K562 (cell line): Measurements from ENCODE around the gene APC. TPM values are rescaled to one million over a fixed set of nuclear protein-coding genes. Genes with fewer than 3 reads are reported as not detected.

ENCODE experiments used
- BDP1 ChIP-seq: IDR thresholded peaks from 3 replicates; pipeline ENCODE4 v1.6.1; 2011; ENCODE audit not compliant: insufficient read length, insufficient read depth
- E4F1 ChIP-seq: fragments of 250-450 bp; sonication (Bioruptor Pico); IDR thresholded peaks from 2 replicates; pipeline ENCODE4 v1.5.0; 2021; ENCODE audit warnings: mild to moderate bottlenecking, borderline replicate concordance
- ETS1 ChIP-seq: conservative IDR thresholded peaks from 2 replicates; pipeline ENCODE4 v1.6.1; 2011; ENCODE audit warnings: low read depth, mild to moderate bottlenecking, low read length; ENCODE audit not compliant: control insufficient read depth
- FOSL1 ChIP-seq: fragments of 200-800 bp; sonication (Bioruptor generic); conservative IDR thresholded peaks from 2 replicates; pipeline ENCODE4 v1.6.1; 2016; ENCODE audit warnings: missing genetic modification characterization, missing compliant biosample characterization
- GTF2B ChIP-seq: IDR thresholded peaks from 2 replicates; pipeline ENCODE4 v1.6.1; 2011; ENCODE audit not compliant: insufficient read length; ENCODE audit errors: extremely low read depth
- HCFC1 ChIP-seq: IDR thresholded peaks from 2 replicates; pipeline ENCODE4 v1.6.1; 2012; ENCODE audit warnings: low read depth, low read length, improper control_type of control experiment
- KLF1 ChIP-seq: fragments of 450-650 bp; IDR thresholded peaks from 2 replicates; pipeline ENCODE4 v1.6.1; 2016; ENCODE audit warnings: missing genetic modification characterization, missing compliant biosample characterization
- MEF2A ChIP-seq: IDR thresholded peaks from 2 replicates; pipeline ENCODE4 v1.6.1; 2011; ENCODE audit warnings: low read depth, mild to moderate bottlenecking, low read length, moderate library complexity; ENCODE audit not compliant: control insufficient read depth
- NFATC3 ChIP-seq: fragments of 450-650 bp; IDR thresholded peaks from 2 replicates; pipeline ENCODE4 v1.6.1; 2017; ENCODE audit warnings: mild to moderate bottlenecking
- RBBP5 ChIP-seq: fragments of 200-600 bp; sonication (generic); IDR thresholded peaks from 2 replicates; pipeline ENCODE4 v1.6.1; 2012; ENCODE audit warnings: borderline replicate concordance, mild to moderate bottlenecking, low read length, control low read depth, inconsistent platforms; ENCODE audit not compliant: insufficient read depth, poor library complexity, severe bottlenecking
- SIN3A ChIP-seq, 2 experiments: fragments of 150-350 bp in 1 of 2; IDR thresholded peaks; 2 replicates each; pipeline ENCODE4 v1.6.1; 2011 to 2016; ENCODE audit warnings: borderline replicate concordance in 2 of 2, low read depth in 2 of 2, low read length in 2 of 2, mild to moderate bottlenecking in 2 of 2, moderate library complexity in 2 of 2; ENCODE audit not compliant: control insufficient read depth in 1 of 2
- TFAM ChIP-seq: fragments of 250-450 bp; sonication (Bioruptor Pico); conservative IDR thresholded peaks from 2 replicates; pipeline ENCODE4 v1.5.0; 2021; ENCODE audit warnings: mild to moderate bottlenecking, moderate library complexity
- THAP7 ChIP-seq: fragments of 250-450 bp; sonication (Bioruptor Pico); IDR thresholded peaks from 2 replicates; pipeline ENCODE4 v1.5.0; 2021
- TRIM28 ChIP-seq: fragments of 450-650 bp; IDR thresholded peaks from 2 replicates; pipeline ENCODE4 v1.6.1; 2017
- ZNF146 ChIP-seq: IDR thresholded peaks from one replicate; pipeline ENCODE4 v1.6.1; 2018; ENCODE audit warnings: missing compliant biosample characterization; ENCODE audit not compliant: unreplicated experiment
- ZNF239 ChIP-seq: fragments of 250-450 bp; sonication (Bioruptor Pico); IDR thresholded peaks from 2 replicates; pipeline ENCODE4 v1.4.0; 2020; ENCODE audit warnings: mild to moderate bottlenecking
- ZNF263 ChIP-seq: sonication (generic); formaldehyde crosslinking; IDR thresholded peaks from 2 replicates; pipeline ENCODE4 v1.8.0; 2022; ENCODE audit warnings: mild to moderate bottlenecking, missing genetic modification reagents, borderline replicate concordance
- ZNF512 ChIP-seq: IDR thresholded peaks from 2 replicates; pipeline ENCODE4 v1.6.1; 2016; ENCODE audit warnings: missing genetic modification characterization, missing compliant biosample characterization
- ZNF668 ChIP-seq: fragments of 250-450 bp; sonication (Bioruptor Pico); IDR thresholded peaks from 2 replicates; pipeline ENCODE4 v1.8.0; 2022; ENCODE audit warnings: mild to moderate bottlenecking, inconsistent platforms
- ZNF764 ChIP-seq: fragments of 250-450 bp; sonication (Bioruptor Pico); IDR thresholded peaks from 2 replicates; pipeline ENCODE4 v1.4.0; 2020; ENCODE audit warnings: low read depth, mild to moderate bottlenecking, moderate library complexity
- polyA plus RNA-seq, 8 experiments: library from polyadenylated mRNA; depleted of rRNA in 4 of 8; stranded (reverse) in 5 of 8; unstranded in 3 of 8; fragments of >200 nt; fragmentation: Nextera tagmentation in 2 of 8; fragmentation: Illumina TruSeq in 1 of 8; extraction: Ambion mirVana in 2 of 8; extraction: Trizol in 1 of 8; gene quantifications; 2 replicates each; pipeline versions ENCODE4 v1.2.1 to v1.2.3, GENCODE V29; 2011 to 2014; ENCODE audit warnings: inconsistent platforms in 1 of 8, missing spikeins in 1 of 8
- total RNA-seq, 7 experiments: library from RNA; depleted of rRNA in 6 of 7; stranded (reverse); fragments of >200 nt in 6 of 7; fragmentation: Illumina TruSeq in 2 of 7; extraction: Trizol in 2 of 7; gene quantifications; 2 replicates each; pipeline versions ENCODE4 v1.2.1 to v1.2.3, GENCODE V29; 2011 to 2021; ENCODE audit warnings: low replicate concordance in 1 of 7

The APC gene
- total and polyA plus RNA-seq, 9 of the 15 experiments (the other 6 are each of a cell fraction or from before 2014, with no cell fraction given), result 5.7 to 29.5 (median 15.4) TPM

- no peak for TF ChIP-seq MEF2A
- no peak for TF ChIP-seq ZNF239 (CRISPR knock-in tag)
- TF ChIP-seq ZNF764 (CRISPR knock-in tag), result peak; percentile 78
- no peak for TF ChIP-seq THAP7 (CRISPR knock-in tag)
- TF ChIP-seq TFAM (CRISPR knock-in tag), result no peak
- TF ChIP-seq ZNF263 (CRISPR knock-in tag), result peak; percentile 88
- TF ChIP-seq ETS1, result 0 out of 2 replicates have a peak, but pooled peaks have one; percentile 51
- TF ChIP-seq HCFC1, result peak; percentile 50; the same call in 1 of the 2 replicates
- TF ChIP-seq SIN3A (IDR thresholded peaks at IDR 0.05; ENCODE audit: borderline replicate concordance in 2 of 2, control insufficient read depth in 1 of 2, low read depth in 2 of 2, low read length in 2 of 2), result peak; percentile 39 to 42; a peak in 1 of 4 replicates
- no peak for TF ChIP-seq NFATC3
- TF ChIP-seq E4F1, result no peak
- no peak for TF ChIP-seq BDP1
- peak; percentile 87 for TF ChIP-seq RBBP5
- TF ChIP-seq GTF2B, result no peak
- no peak for TF ChIP-seq FOSL1
- no peak for TF ChIP-seq TRIM28
- peak; percentile 54 for TF ChIP-seq KLF1 (tag)
- no peak for TF ChIP-seq ZNF668 (CRISPR knock-in tag)
- TF ChIP-seq ZNF512, result no peak
- TF ChIP-seq ZNF146 (CRISPR knock-in tag), result no peak
Observed at GRCh38 chr5:112707187-112708102, 30.2 kb upstream of the APC start (continued).
